CD14-positive monocyte (primary cell): ENCODE data around the gene EZH1. TPM values are rescaled to one million over a fixed set of nuclear protein-coding genes. Genes with fewer than 3 reads are reported as not detected.

Experiments used
- DNase-seq, 3 donors: peaks; one replicate each; pipeline ENCODE4 v3.0.0-alpha.2; 2011 to 2022
- H2AFZ ChIP-seq: 2 replicates; pipeline ENCODE4 v1.6.0; 2012; ENCODE audit warnings: mild to moderate bottlenecking, low read depth, low read length, inconsistent platforms; ENCODE audit not compliant: insufficient read depth, poor library complexity, severe bottlenecking
- H3K27ac ChIP-seq, 2 donors: 1 replicate in 1 of 2; 2 replicates in 1 of 2; pipeline ENCODE4 v1.5.1; 2012 to 2013; ENCODE audit warnings: low read length in 2 of 2, control low read depth in 1 of 2, inconsistent platforms in 1 of 2, low read depth in 1 of 2, mild to moderate bottlenecking in 1 of 2
- H3K27me3 ChIP-seq, 2 donors: one replicate each; pipeline versions ENCODE4 v1.6.0 to v1.6.1; 2011 to 2013; ENCODE audit warnings: low read length in 2 of 2; ENCODE audit not compliant: control insufficient read depth in 2 of 2, insufficient read depth in 2 of 2
- H3K36me3 ChIP-seq, 2 donors: replicated peaks in 1 of 2; 1 replicate in 1 of 2; 2 replicates in 1 of 2; pipeline versions ENCODE4 v1.5.1 to v1.6.1; 2012 to 2013; ENCODE audit warnings: low read length in 2 of 2, control low read depth in 1 of 2, inconsistent platforms in 1 of 2, mild to moderate bottlenecking in 1 of 2; ENCODE audit not compliant: insufficient read depth in 2 of 2, control insufficient read depth in 1 of 2
- H3K4me1 ChIP-seq, 2 donors: 1 replicate in 1 of 2; 2 replicates in 1 of 2; pipeline versions ENCODE4 v1.5.1 to v1.6.1; 2012 to 2013; ENCODE audit warnings: low read length in 2 of 2, control low read depth in 1 of 2, inconsistent platforms in 1 of 2, mild to moderate bottlenecking in 1 of 2, moderate library complexity in 1 of 2; ENCODE audit not compliant: insufficient read depth in 2 of 2, control insufficient read depth in 1 of 2
- H3K4me2 ChIP-seq: replicated peaks from 2 replicates; pipeline ENCODE3; 2012; ENCODE audit warnings: low read length, moderate library complexity, mild to moderate bottlenecking; ENCODE audit not compliant: poor library complexity, severe bottlenecking; ENCODE audit errors: extremely low read depth
- H3K4me3 ChIP-seq, 3 experiments: fragments of 200-600 bp in 1 of 3; sonication (generic) in 1 of 3; replicated peaks in 1 of 3; 1 replicate in 2 of 3; 2 replicates in 1 of 3; pipeline ENCODE4 v1.5.1; 2011 to 2013; ENCODE audit warnings: low read length in 3 of 3, mild to moderate bottlenecking in 3 of 3, control low read depth in 2 of 3, low read depth in 2 of 3, inconsistent platforms in 1 of 3, moderate library complexity in 1 of 3
- H3K79me2 ChIP-seq: 2 replicates; pipeline ENCODE4 v1.6.0; 2012; ENCODE audit warnings: mild to moderate bottlenecking, control low read depth, inconsistent platforms, low read length, moderate library complexity; ENCODE audit not compliant: insufficient read depth
- H3K9ac ChIP-seq: 2 replicates; pipeline ENCODE4 v1.6.0; 2017; ENCODE audit warnings: low read length, mild to moderate bottlenecking; ENCODE audit not compliant: insufficient read depth, poor library complexity, severe bottlenecking
- H3K9me3 ChIP-seq, 2 donors: replicated peaks in 1 of 2; 1 replicate in 1 of 2; 2 replicates in 1 of 2; pipeline versions ENCODE4 v1.5.1 to v1.6.1; 2012 to 2013; ENCODE audit warnings: low read length in 2 of 2, control low read depth in 1 of 2; ENCODE audit not compliant: control insufficient read depth in 1 of 2, insufficient read depth in 1 of 2
- H4K20me1 ChIP-seq: 2 replicates; pipeline ENCODE4 v1.6.0; 2012; ENCODE audit warnings: mild to moderate bottlenecking, low read length, control low read depth, moderate library complexity; ENCODE audit not compliant: insufficient read depth
- H3K27ac Mint-ChIP-seq, 7 donors: one replicate each; pipeline ENCODE4 v1.8.0; 2020; ENCODE audit warnings: mild to moderate bottlenecking in 7 of 7, mixed read lengths in 7 of 7, moderate library complexity in 6 of 7, inconsistent platforms in 2 of 7
- H3K27me3 Mint-ChIP-seq, 3 donors: one replicate each; pipeline ENCODE4 v1.8.0; 2021 to 2022; ENCODE audit warnings: low read depth in 3 of 3, mild to moderate bottlenecking in 3 of 3, mixed read lengths in 3 of 3, moderate library complexity in 3 of 3, inconsistent platforms in 1 of 3
- H3K36me3 Mint-ChIP-seq, 2 donors: one replicate each; pipeline ENCODE4 v1.8.0; 2020; ENCODE audit warnings: mixed read lengths in 2 of 2, inconsistent platforms in 1 of 2, mild to moderate bottlenecking in 1 of 2
- H3K4me1 Mint-ChIP-seq: one replicate; pipeline ENCODE4 v1.8.0; 2020; ENCODE audit warnings: mild to moderate bottlenecking, mixed read lengths
- H3K4me3 Mint-ChIP-seq, 2 donors: one replicate each; pipeline ENCODE4 v1.8.0; 2020; ENCODE audit warnings: mild to moderate bottlenecking in 2 of 2, mixed read lengths in 2 of 2, moderate library complexity in 1 of 2
- H3K9me3 Mint-ChIP-seq, 7 donors: one replicate each; pipeline ENCODE4 v1.8.0; 2020 to 2022; ENCODE audit warnings: mixed read lengths in 7 of 7, mild to moderate bottlenecking in 6 of 7, moderate library complexity in 6 of 7, inconsistent platforms in 2 of 7
- CTCF ChIP-seq: fragments of 200-600 bp; IDR thresholded peaks from one replicate; pipeline ENCODE4 v1.8.0; 2022; ENCODE audit warnings: antibody characterized with exemption, mild to moderate bottlenecking
- WGBS: methylation state at CpG from one replicate; pipeline ENCODE4 v1.1.5; 2013; ENCODE audit warnings: missing lambda C conversion rate; ENCODE audit not compliant: insufficient coverage; 5-methylcytosine and 5-hydroxymethylcytosine counted together
- intact Hi-C, 2 donors: fragments of 100-400 bp; cut with micrococcal nuclease; formaldehyde crosslinking; loops; one replicate each; pipeline versions ENCODE4 v1.15.0 to v1.15.1; 2023
- polyA plus RNA-seq, 3 donors: library from polyadenylated mRNA; depleted of rRNA in 1 of 3; unstranded in 2 of 3; stranded (reverse) in 1 of 3; fragments of 300-500 nt in 2 of 3; fragments of >200 nt in 1 of 3; fragmentation: Illumina TruSeq in 2 of 3; gene quantifications; 1 replicate in 2 of 3; 2 replicates in 1 of 3; pipeline ENCODE4 v1.2.3, GENCODE V29; 2012 to 2021

The EZH1 gene
- polyA plus RNA-seq, 3 donors, result 12.3 to 169 (median 17.8) TPM

- WGBS, result 100% methylated on average over 1 of the region's 6 CpGs
- H3K4me1 ChIP-seq, result peaks cover 6% of the 10 kb centered on the region in 2 donors
- H4K20me1 ChIP-seq, result no peaks in the 10 kb centered on the region
- peaks cover 36 to 46% (median 37%) of the 10 kb centered on the region in 3 donors for H3K27me3 Mint-ChIP-seq
- no peaks in the 10 kb centered on the region for H3K79me2 ChIP-seq
- DNase-seq, result no peak
- H3K4me2 ChIP-seq, result no peak overlapping the region
- H3K9me3 ChIP-seq, result peaks cover 0 to 9% of the 10 kb centered on the region in 2 donors
- no peak overlapping the region for H2AFZ ChIP-seq
- H3K9me3 Mint-ChIP-seq, result peaks cover 0 to 5% (median 0%) of the 10 kb centered on the region in 7 donors
- intact Hi-C loops, result no loop called here
- peaks cover 3% of the 10 kb centered on the region for H3K4me1 Mint-ChIP-seq
- peaks cover 0 to 4% of the 10 kb centered on the region in 2 donors for H3K36me3 Mint-ChIP-seq
- no peak overlapping the region for H3K4me3 Mint-ChIP-seq
- H3K27ac ChIP-seq, result no peak overlapping the region
- H3K4me3 ChIP-seq, result no peak overlapping the region
- no peak overlapping the region for H3K27ac Mint-ChIP-seq
- no peaks in the 10 kb centered on the region for H3K36me3 ChIP-seq
- H3K27me3 ChIP-seq, result peaks cover 15 to 19% of the 10 kb centered on the region in 2 donors
- no peak for TF ChIP-seq CTCF
- H3K9ac ChIP-seq, result no peak overlapping the region
These were observed 21.3 kb upstream of the EZH1 start for GRCh38 chr17:42766124-42766523.

DNA sequence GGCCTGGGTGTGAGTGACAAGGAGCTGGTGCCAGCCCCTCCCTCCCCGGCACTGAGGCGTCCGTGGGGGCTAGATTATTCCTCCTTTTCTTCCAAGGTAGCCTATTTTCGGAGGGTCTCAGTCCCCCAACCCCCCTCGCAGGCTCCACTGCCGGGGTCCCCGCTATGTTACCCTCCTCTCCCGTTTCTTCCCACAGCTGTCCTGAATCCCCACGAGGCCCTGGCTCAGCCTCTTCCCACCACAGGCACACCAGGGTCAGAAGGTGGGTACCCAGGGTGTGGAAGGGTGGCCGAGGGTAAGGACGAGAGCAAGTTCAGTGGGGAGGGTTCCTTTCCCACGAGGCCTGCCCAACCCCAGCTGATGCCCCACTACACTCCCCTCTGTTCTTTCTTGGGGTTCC, 16.8 kb upstream of the EZH1 start:
- Histone ChIP-seq H3K79me2 (no peaks in the 10 kb centered on the region), H3K9me3 (peaks cover 5 to 9% of the 10 kb centered on the region in 2 donors), H4K20me1 (no peaks in the 10 kb centered on the region), H2AFZ (peak overlapping the region; percentile 53), H3K4me3 (peak overlapping the region in 1 of 3 experiments; percentile 59), H3K36me3 (no peaks in the 10 kb centered on the region), H3K9ac (no peak overlapping the region), H3K27ac (no peak overlapping the region), H3K4me2 (peak overlapping the region; percentile 57), H3K4me1 (peaks cover 21% of the 10 kb centered on the region in 2 donors), H3K27me3 (peaks cover 30 to 39% of the 10 kb centered on the region in 2 donors)
- no peak for DNase-seq
- H3K27ac Mint-ChIP-seq, result no peak overlapping the region
- peaks cover 0 to 6% of the 10 kb centered on the region in 2 donors for H3K36me3 Mint-ChIP-seq
- peaks cover 0 to 9% (median 3%) of the 10 kb centered on the region in 7 donors for H3K9me3 Mint-ChIP-seq
- WGBS, result 47% methylated on average over 3 of the region's 12 CpGs
- peak overlapping the region in 1 of 2 donors; percentile 78 for H3K4me3 Mint-ChIP-seq
- TF ChIP-seq CTCF, result no peak
- H3K27me3 Mint-ChIP-seq, result peaks cover 47 to 61% (median 54%) of the 10 kb centered on the region in 3 donors
- H3K4me1 Mint-ChIP-seq, result peaks cover 18% of the 10 kb centered on the region
- intact Hi-C loops, result loop anchor here (2.0 kb wide), 2 partner anchors 37 to 183 kb away; no protein-coding TSS in a partner anchor
